Measurements from ENCODE around the gene IL17A.

- no peak for TF ChIP-seq CTCF (IDR thresholded peaks at IDR 0.05; ENCODE audit: low read length)
- no peak for TF ChIP-seq EZH2phosphoT487 (IDR thresholded peaks at IDR 0.05; ENCODE audit: low read length)
These were observed 43.6 kb upstream of the IL17A start for GRCh38 chr6:52142556-52142955.

Data from MM.1S (cell line).